Retina (tissue), 1 donor: ENCODE data around the gene IARS2.
A peak's percentile ranks its signal among the peaks of the same experiment; 100 is the strongest.
"Not testable (repeated sequence)": the region's sequence is repeated elsewhere in the genome, so short reads cannot be mapped to it uniquely, and the experiment has no call there.

Experiments used
- DNase-seq: peaks from one replicate; pipeline ENCODE4 v3.0.0-alpha.2; 2016

The IARS2 gene

DNA sequence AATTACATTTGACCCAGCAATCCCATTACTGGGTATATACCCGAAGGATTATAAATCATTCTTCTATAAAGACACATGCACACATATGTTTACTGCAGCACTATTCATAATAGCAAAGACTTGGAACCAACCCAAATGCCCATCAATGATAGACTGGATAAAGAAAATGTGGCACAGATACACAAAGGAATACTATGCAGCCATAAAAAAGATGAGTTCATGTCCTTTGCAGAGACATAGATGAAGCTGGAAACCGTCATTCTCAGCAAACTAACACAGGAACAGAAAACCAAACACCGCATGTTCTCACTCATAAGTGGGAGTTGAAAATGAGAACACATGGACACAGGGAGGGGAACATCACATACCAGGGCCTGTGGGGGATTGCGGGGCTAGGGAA lies 76.0 kb downstream of the IARS2 start:
- not testable (repeated sequence) for DNase-seq

DNA sequence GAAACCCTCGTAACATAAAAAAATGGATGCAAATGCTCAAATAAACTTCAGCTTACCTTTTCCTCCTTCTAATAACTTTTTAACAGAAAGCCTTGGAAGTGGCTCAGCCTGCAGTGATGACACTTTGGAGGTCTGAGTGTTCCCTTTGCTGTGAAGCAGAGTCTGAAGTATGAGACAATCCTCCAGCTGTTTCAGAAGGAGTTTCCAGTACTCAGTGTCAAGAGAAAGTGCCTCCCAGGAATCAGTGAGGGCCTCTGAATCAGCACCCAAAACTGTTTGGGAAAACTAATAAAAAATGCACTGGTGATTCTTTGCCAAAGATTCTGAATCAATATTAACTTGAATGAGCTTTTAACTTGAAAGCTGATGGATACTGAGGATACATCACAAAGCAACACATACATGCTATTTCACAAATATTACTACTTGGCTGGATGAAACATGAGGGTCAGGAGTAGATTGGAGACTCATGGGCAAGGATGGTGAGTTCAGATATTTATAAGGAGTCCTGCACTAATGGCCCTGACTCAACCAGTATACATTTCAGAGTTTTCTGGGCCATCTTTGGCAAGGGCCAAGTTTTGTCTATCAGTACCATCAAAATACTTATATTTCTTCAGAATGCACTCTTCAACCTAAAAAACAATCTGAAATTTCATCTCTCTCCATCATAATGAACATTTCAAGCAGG lies 77.0 kb downstream of the IARS2 start:
- no peak for DNase-seq

DNA sequence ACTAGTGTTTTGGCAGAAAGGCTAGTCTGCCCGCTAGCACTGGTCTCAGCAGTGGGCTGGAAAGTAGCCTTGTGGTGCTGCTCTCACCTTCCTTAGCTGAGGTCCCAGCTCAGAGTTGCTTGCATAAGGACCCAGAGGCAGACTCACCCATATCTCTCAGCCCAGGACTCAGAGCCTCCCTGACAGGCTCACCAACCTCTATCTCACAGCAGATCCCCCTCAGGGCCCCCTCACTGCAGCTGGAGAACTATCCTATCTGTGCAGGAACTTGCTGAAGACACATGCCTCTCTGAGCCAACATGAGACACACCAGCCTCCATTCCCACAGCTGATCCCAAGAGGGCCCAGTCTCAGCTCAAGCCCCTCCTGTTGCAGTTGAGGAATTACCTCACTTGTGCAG lies 82.6 kb downstream of the IARS2 start:
- no peak for DNase-seq

DNA sequence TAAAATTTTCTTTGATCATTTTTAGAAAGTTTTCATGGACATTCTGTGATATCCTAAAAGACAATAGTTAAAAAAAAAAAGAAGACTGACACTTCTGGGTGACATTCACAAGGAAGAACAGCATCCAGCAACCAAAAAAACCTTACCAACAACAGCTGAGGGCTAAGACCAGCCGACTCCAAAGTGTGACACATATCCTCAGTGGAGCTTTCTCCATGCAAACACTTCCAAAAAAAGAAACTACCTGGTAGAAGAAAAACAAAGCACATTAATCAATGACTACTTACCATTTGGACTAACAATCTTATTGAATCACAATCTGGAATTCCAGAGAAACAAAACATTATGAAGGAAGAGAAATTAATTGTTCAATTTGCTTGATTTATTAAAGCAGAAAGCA lies 88.2 kb downstream of the IARS2 start:
- no peak for DNase-seq

DNA sequence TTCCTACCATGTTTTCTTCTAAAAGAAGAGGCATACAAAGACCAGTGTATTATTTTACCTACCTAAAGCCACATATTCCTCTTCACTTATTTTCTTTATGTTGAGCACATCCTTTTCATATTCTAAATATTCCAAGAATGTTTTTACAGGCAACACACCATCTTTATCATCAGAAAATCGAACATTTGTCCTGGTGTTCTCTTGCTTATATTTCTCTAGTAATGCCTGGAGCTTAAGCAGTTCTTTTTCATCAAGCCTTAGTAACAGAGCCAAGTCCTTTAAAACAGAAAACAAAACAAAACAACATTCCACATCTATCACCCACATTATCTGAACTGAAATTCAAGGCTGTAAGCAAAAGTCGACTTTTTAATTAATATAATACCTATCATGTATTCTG lies 88.7 kb downstream of the IARS2 start:
- DNase-seq = no peak

DNA sequence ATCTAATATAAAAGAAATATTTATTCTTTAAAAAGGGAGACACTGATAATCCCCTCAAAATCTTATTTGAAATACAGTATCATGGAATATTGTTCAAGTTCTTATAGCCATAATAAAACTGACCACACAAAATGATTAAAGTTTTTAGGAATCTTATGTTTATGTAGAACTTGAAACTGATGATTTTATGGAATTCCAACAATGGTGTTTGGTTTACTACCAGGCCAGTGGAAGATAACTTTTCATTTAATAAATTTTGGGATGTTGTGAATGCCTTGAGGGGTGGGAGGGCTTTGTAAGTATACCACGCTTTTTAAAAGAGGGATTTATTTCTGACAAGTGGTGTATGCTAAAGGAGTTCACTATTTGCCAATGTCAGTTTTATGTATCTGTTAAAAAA lies 90.6 kb downstream of the IARS2 start:
- no peak for DNase-seq

DNA sequence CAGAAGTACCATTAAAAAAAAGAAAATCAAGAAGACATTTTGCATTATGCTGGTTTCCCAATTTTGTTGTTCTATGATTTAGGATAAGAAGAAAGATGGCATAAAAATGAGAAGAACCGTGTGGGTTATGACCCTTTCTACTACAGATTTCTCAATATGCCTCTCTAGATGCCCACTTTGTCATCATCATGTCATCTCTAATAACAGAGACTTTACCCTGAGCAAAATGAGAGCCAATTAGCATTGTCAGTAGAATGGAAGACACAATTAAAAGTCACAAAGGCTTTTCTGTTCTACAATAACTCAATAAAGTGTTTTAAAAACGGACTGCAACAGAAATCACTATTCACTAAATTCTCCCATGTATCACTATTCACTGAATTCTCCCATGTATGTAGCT lies 92.8 kb downstream of the IARS2 start:
- DNase-seq = no peak

DNA sequence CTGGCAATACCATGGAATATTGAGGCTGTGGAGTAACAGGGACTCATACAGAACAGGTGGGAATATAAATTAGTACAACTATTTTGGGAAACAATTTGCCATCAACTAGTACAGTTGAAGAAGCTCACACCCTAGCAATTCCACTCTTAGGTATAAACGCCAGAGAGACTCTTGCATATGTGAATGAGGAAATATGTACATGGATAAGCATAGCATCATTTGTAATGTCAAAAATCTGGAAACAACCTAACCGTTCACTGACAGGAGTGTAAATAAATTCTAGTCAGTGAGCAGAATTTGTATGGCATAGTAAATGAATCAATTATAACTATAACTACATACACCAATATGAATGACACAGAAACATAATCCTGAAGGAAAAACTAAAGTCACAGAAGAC lies 94.6 kb downstream of the IARS2 start:
- no peak for DNase-seq

DNA sequence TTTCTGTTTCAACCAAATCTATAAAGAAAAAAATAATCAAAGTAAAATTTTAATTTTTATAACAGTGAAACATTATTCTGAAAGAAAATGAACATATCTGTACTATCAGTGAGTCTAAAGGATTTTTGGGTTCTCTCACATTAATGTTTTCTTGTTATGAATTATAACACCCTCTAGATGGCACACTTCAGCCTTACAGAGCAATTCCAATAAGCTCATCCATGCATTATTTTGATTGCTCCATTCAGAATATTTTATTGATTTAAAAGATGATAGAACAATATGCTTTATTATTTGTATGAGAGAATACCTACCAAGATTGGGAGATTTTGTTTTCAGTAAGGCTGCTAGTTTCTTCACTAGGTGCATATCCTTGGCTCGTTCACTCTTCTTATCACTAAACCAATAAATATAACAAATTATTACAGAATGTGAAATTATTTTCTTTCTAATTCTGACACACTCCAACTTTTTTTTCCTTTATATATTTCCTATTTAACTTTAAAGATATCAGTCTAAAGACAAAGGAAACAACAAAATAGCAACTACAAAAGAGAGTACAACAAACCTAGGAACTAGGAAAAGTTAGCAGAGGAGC lies 95.9 kb downstream of the IARS2 start:
- DNase-seq = peak; percentile 3

DNA sequence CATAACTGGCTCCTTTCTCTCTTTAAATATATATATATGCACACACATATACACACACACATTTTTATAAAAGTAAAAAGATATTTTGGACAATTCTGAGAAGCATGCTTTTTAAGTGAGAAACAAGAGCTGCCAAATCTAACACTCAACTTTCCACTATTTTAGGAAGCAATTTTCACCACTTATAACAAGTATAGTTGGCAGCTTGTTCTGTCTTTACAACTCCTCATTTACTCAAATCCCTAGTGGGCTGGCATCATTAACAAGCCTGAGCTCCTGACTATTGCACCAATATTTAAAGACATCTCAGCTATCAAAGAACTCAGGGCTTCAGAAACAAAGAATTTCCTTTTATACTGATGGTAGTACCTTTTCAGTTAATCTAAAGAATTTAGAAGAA lies 101.8 kb downstream of the IARS2 start:
- no peak for DNase-seq
